Measurements from ENCODE around the gene MOB3B.
"Not testable (repeated sequence)": the region's sequence is repeated elsewhere in the genome, so short reads cannot be mapped to it uniquely, and the experiment has no call there.

MOB3B gene

DNA sequence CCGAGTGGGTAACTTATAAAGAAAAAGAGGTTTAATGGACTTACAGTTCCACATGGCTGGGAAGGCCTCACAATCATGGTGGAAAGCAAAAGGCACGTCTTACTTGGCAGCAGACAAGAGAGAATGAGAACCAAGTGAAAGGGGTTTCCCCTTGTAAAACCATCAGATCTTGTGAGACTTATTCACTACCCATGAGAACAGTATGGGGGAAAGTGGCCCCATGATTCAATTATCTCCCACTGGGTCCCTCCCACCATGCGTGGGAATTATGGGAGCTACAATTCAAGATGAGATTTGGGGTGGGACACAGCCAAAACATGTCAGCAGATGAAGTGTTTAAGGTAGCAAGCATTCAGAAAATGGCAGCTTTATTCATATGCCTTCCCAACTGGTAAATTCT lies 81.3 kb downstream of the MOB3B start:
- not testable (repeated sequence) for DNase-seq

DNA sequence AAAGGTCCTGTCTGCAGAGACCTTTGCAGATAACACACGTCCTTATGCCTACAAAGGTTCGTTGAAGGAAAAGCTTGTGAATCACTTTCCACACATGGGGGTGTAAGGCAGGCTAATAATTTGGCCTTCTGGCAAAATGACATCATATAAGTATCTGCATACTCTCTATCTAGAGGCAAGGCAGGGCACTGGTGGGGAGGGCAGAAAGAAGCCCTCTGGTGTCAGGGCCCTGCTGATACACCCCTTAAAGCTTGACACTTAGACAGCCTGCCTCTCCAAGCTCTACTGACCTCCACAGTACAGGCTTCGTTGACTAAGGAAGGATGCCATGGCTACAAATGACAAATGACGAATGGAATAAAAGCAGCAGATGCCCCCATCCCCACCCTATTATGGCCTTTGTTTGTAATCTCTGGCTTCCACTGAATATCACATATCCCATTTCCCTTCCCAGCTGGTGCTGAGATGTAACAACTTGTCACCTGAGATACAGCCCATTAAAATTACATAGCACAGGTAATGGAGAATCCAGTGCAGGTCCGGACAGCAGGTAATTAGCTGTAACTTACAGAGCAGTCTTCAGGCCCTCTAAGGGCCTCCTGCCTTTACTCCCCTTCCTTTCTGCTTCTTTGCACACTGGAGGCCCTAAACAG lies 82.5 kb downstream of the MOB3B start:
- no peak for DNase-seq

GRCh38 chr9:27445688-27446087 lies 83.9 kb downstream of the MOB3B start:
- DNase-seq: no peak

DNA sequence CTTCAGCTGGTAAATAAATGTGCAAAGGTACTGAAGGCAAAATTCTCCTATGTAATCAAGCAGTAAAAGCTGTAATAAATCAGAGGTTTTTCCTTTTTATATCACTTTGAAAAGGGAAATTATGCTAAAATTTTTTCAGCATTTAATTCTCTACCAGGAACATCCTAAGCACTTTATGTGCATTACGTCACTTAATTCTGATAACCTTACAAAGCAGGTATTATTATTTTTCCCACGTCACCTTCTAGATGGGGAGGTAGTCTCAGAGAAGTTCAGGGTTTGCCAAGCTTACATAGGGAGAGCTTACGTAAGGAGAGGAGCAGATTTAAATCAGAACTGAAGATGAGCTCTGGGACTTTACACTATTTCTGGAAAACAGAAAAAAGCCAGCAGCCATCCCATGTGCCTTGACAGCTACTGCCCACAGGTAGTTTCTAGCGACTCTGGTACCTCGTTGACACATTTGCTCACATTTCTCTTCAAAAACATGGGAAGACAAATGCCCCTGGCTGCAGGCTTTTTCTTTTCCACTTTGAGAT lies 84.5 kb downstream of the MOB3B start:
- no peak for DNase-seq

DNA sequence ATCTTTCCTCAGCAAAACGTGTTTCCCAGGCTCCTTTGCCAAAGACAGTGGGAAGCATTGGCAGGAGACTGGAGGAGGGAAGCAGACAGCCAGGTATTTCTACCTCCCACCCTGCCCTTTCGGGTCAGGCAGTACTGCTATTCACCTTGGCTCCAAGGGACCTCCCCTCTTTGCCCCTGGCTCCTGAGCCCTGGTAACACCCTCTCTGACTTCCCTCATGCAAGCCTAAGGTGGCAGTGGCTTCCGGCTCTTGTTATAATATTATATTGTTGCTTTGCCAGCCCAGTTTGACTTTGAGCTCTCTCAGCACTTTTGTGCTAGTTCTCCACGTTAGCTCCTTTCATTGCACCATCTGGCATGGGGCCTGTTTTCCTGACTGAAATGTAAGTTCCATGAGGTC lies 87.2 kb downstream of the MOB3B start:
- no peak for DNase-seq

DNA sequence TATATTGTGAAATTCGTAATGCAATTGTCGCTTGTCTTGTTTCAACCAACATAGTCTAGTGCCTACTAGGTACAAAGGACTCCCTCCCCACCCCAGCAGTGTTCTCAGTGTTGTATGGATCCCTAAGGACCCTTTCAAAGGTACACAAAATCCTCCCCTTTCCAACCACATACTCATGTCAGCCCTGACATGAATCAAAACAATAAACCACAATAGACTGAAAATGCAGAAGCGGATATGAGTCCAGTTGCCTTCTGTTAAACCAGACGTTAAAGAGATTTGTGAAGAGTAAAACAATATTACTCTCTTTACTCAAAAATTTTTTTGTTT lies 87.9 kb downstream of the MOB3B start:
- no peak for DNase-seq

- no peak for DNase-seq
Measured at GRCh38 chr9:27440888-27441740, 88.5 kb downstream of the MOB3B start.

DNA sequence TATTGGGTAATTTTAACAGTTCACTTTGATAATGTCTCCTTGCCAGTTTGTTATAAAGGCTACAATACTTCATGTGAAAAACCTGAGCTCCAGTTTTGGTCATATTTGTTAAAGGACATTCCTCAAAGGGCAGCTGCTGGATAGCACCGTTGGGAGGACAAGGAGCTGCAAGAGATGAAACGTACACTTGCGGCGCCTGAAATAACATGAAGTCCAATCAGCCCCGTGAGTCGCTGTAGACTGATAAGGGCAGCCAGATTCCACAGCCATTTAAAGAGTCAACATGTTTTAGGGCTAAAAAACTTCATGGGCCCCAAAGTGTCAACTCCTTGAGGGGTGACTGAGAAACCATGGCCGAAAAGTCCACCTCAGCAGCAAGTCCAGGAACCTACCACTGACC lies 91.1 kb downstream of the MOB3B start:
- DNase-seq: no peak

DNA sequence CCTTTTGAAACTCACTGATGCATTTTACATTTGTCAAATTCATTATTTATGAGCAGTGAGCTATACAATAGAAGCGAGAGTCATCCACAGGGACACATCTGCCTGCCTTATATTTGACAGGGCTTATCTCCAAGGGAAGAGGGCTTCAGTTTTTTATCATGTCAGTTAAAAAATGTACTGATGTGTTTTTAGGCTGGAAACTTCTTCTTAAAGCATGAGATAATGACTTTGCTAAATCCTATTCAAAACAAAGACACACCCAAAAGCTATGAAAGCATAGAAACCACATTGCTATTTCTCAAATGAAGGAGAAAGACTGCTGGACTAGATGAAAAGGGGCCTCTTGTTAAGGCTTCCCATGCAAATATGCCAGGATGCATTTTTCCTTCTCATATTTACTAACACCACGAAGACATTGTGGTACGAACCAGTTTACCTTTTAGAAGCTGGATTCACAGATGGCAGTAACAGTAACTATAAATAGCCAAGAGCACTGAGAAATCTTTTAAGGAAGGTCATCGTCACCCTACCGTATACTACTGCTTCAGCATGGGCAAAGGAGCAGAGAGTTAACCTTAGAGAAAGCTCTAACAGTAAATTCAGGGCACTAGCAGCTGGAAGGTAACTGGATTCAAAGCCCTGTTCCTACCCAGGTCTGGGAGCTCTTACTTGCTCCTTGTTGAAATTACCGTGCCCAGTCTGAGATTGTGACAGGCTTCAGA lies 91.8 kb downstream of the MOB3B start:
- no peak for DNase-seq

GRCh38 chr9:27436234-27436633 lies 93.4 kb downstream of the MOB3B start:
- DNase-seq: no peak

GRCh38 chr9:27433631-27434325 lies 95.8 kb downstream of the MOB3B start:
- peak; percentile 39 for DNase-seq

DNA sequence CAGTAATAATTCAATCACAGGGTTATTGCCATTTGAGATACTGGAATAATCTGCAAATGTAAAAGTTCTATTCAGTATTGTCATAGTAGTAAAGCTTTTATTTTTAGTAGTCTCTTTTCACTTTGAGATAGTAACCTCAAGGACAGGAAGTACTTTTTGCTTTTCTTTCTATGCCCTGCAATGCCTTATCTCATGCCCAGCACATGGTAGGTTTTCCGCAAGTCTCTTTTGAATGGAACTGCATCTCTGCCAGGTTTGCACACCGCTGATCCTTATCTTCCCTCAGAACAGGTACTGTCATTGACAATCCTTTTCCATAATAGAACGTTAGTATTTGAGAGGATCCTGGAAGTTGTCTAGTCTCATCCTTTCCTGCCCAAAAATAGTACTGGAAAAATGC lies 97.3 kb downstream of the MOB3B start:
- no peak for DNase-seq

GRCh38 chr9:27431543-27432147 lies 98.0 kb downstream of the MOB3B start:
- no peak for DNase-seq

- DNase-seq: no peak
Measured at GRCh38 chr9:27430750-27431535, 98.7 kb downstream of the MOB3B start.

DNA sequence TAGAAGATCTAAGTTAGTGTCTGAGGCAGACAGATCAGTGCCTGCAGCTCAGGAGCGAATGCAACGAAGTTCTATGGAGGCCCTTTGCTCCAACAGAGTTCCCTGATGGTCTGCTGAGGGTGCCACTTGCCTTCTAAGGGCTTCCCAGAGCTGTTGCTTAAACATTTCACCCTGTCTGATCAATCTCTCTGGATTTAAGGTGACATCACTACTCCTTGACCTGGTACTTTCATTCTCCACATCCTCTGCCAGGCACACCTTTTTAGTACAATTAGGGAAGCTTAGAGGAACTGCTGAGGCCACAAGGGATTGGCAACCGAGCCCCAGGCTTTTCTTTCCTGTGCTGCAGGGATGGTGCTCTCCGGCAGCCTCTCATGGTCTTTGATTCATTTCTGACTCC lies 99.7 kb downstream of the MOB3B start:
- no peak for DNase-seq

DNA sequence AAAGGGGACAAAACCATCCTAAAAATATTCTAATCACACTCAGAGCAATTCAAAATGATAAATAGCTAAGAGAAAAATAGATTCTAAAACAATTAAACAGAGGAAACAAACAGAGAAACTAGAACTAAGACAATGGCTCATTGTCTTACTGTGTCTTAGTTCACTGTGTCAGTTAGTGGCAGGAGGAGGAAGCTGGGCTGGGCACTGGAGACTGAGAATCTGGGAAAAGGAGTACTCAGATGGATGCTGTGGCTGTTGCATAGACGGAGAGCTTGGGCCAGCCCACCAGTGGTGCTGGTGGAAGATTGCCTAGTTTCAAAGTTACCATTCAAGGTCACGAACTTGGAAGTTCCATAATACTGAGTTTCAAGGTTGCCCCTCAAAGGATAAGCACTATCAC lies 100.2 kb downstream of the MOB3B start:
- DNase-seq: no peak

DNA sequence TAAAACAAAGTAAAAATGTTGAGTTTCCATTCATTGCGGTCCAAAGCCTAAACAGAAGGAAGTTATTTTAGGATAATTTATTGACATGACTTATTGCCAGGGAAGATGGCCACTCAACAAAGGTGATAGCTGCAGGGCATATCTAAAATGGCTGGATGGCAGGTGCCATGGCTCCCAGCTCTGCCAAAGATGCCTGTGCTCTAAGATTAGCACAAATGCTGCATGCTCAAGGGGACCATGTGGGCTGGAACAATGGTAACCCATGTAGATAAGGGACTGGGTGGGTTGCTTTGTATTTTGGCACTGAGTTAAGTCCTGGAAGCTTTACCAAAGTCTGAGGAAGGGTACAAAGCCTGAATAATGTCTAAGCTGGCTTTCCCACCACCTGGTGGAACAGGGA lies 101.1 kb downstream of the MOB3B start:
- no peak for DNase-seq

DNA sequence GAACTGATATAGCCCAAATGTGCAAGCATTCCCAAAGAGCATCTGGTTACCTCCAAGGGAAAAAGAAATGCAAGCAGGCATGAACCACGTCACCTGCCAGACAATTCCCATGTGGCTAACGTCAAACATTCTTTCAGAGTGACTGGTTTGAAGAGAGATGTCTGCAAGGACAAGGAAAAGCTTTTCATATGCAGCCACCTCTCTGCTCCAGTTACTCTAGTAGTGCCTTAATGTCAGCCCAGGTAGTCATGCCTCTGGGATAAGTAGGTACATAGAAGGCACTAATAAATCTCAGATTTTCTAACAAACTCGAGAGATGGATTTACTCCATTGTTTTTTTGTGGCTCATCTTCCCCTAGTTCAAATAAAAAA lies 102.4 kb downstream of the MOB3B start:
- DNase-seq: no peak

GRCh38 chr9:27426511-27427271 lies 102.9 kb downstream of the MOB3B start:
- DNase-seq: no peak

DNA sequence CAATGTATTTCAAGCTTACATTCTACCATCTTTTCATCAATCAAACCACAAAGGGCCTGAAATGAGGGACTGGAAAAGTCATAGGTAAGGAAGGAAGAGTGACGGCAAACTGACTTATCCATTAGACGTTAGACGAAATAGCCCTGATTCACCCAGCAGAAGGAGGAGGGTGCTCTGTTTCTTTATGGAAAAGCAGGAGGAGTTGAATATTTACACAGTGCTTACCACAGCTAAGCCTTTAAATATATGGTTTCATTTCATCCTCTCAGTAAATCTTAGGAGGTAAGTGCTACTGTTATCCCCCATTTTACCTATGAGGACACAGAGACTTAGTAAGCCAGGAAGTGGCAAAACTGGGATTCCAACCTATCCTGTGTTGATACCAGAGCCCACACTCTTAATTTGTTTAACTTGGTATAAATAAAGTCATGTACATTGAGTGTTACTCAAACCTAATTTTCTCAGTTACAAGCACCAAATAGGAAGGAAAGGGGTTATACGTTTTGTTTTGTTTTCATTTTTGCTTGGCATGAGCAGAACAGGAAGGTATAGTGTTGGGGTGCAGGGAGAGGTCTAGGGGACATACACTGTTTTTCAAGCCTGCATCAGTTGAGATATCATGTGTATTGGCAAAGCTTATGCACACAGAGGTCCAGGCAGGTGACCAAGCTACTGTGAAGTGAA lies 103.6 kb downstream of the MOB3B start:
- DNase-seq: no peak
